Measurements from ENCODE around the gene CLEC1A. TPM values are rescaled to one million over a fixed set of nuclear protein-coding genes. Genes with fewer than 3 reads are reported as not detected.

The CLEC1A gene
- total RNA-seq, 4 donors from 2014 or later: 6.0 to 19.4 (median 8.4) TPM

- TF ChIP-seq POLR2A (IDR thresholded peaks at IDR 0.05): no peak
- TF ChIP-seq EP300 (IDR thresholded peaks at IDR 0.05): no peak
- no peak for TF ChIP-seq CTCF (IDR thresholded peaks at IDR 0.05)
- Histone ChIP-seq H3K4me3 (no peak overlapping the region), H3K9me3 (no peaks in the 10 kb centered on the region), H3K36me3 (no peaks in the 10 kb centered on the region), H3K4me1 (no peaks in the 10 kb centered on the region), H3K27me3 (no peaks in the 10 kb centered on the region), H3K27ac (no peak overlapping the region)
- DNase-seq (ENCODE audit: low spot score in 2 of 2): no peak
- 48 to 59% methylated on average over 1 of the region's 1 CpG for WGBS, 2 donors
These were observed 27.6 kb upstream of the CLEC1A start for GRCh38 chr12:10126413-10126812.

- H3K27ac ChIP-seq: peak overlapping the region in 1 of 4 donors; percentile 0
- H3K9me3 ChIP-seq: no peaks in the 10 kb centered on the region
- WGBS, 2 donors: 70 to 90% methylated on average over 4 of the region's 4 CpGs
- H3K36me3 ChIP-seq: no peaks in the 10 kb centered on the region
- H3K27me3 ChIP-seq: no peaks in the 10 kb centered on the region
- TF ChIP-seq EP300 (IDR thresholded peaks at IDR 0.05): no peak
- no peak for TF ChIP-seq CTCF (IDR thresholded peaks at IDR 0.05)
- no peak for TF ChIP-seq POLR2A (IDR thresholded peaks at IDR 0.05)
- H3K4me3 ChIP-seq: no peak overlapping the region
- DNase-seq (ENCODE audit: low spot score in 2 of 2): no peak
- no peaks in the 10 kb centered on the region for H3K4me1 ChIP-seq
These were observed 23.9 kb upstream of the CLEC1A start for GRCh38 chr12:10122689-10123088.

GRCh38 chr12:10121278-10121677, 22.5 kb upstream of the CLEC1A start:
- Histone ChIP-seq H3K27me3 (no peaks in the 10 kb centered on the region), H3K4me3 (no peak overlapping the region), H3K9me3 (no peaks in the 10 kb centered on the region), H3K36me3 (no peaks in the 10 kb centered on the region), H3K4me1 (no peaks in the 10 kb centered on the region), H3K27ac (peak overlapping the region in 1 of 4 donors; percentile 23)
- no peak for DNase-seq (ENCODE audit: low spot score in 2 of 2)
- WGBS, 2 donors: 67 to 68% methylated on average over 7 of the region's 7 CpGs
- no peak for TF ChIP-seq CTCF (IDR thresholded peaks at IDR 0.05)
- TF ChIP-seq EP300 (IDR thresholded peaks at IDR 0.05): peak; percentile 19 to 66
- no peak for TF ChIP-seq POLR2A (IDR thresholded peaks at IDR 0.05)

- no peak overlapping the region for H3K4me3 ChIP-seq
- H3K27ac ChIP-seq: no peak overlapping the region
- H3K36me3 ChIP-seq: no peaks in the 10 kb centered on the region
- 46 to 62% methylated on average over 3 of the region's 3 CpGs for WGBS, 2 donors
- H3K4me1 ChIP-seq: no peaks in the 10 kb centered on the region
- no peaks in the 10 kb centered on the region for H3K9me3 ChIP-seq
- no peaks in the 10 kb centered on the region for H3K27me3 ChIP-seq
- no peak for DNase-seq (ENCODE audit: low spot score in 2 of 2)
- no peak for TF ChIP-seq POLR2A (IDR thresholded peaks at IDR 0.05)
- TF ChIP-seq EP300 (IDR thresholded peaks at IDR 0.05): no peak
- TF ChIP-seq CTCF (IDR thresholded peaks at IDR 0.05): no peak
These were observed 20.3 kb upstream of the CLEC1A start for GRCh38 chr12:10119066-10119465.

- Histone ChIP-seq H3K27me3 (no peaks in the 10 kb centered on the region), H3K4me3 (no peak overlapping the region), H3K27ac (no peak overlapping the region), H3K36me3 (no peaks in the 10 kb centered on the region), H3K4me1 (no peaks in the 10 kb centered on the region), H3K9me3 (peaks cover 0 to 5% (median 0%) of the 10 kb centered on the region in 4 donors)
- DNase-seq (ENCODE audit: low spot score in 2 of 2): no peak
- TF ChIP-seq POLR2A (IDR thresholded peaks at IDR 0.05) (no peak), EP300 (IDR thresholded peaks at IDR 0.05) (no peak), CTCF (IDR thresholded peaks at IDR 0.05) (no peak)
- WGBS, 2 donors: 91 to 95% methylated on average over 7 of the region's 7 CpGs
These were observed 17.1 kb upstream of the CLEC1A start for GRCh38 chr12:10115890-10116289.

Measured in tibial nerve (tissue), 4 donors.